Thyroid gland (tissue), 4 donors: ENCODE measurements around the gene IFT122.

Experiments
- POLR2A ChIP-seq, 2 donors: fragments of 450-650 bp; IDR thresholded peaks; one replicate each; pipeline ENCODE4 v1.6.1; 2017; ENCODE audit warnings: antibody characterized with exemption in 2 of 2, mild to moderate bottlenecking in 2 of 2, moderate library complexity in 1 of 2
- TF ChIP-seq, protein P1 (sequence below), 6 experiments: fragments of 200-600 bp in 3 of 6; fragments of 450-650 bp in 3 of 6; sonication (generic) in 3 of 6; IDR thresholded peaks; one replicate each; pipeline ENCODE4 v1.5.1; 2016 to 2019; ENCODE audit warnings: antibody characterized with exemption in 6 of 6, mild to moderate bottlenecking in 2 of 6, inconsistent platforms in 1 of 6, moderate library complexity in 1 of 6

DNA sequence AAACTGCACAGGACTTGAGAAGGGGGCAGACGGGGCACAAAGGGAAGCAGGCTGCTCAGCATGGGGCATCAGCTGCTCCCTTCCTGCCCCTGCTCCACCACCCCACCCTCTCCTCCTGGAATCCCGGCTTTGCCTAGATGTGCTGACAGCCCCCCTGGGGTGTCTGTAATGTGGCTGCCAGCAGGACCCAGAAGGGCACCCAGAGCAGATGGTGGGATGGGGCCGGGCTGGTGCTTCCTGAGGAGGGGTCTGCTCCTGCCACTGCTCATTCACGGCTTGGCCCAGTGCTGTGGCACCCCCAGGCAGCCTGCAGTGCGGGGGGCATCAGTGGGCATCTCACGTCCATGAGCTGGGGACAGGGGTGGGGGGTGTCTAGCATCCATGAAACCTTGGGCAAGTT, 113.1 kb downstream of the IFT122 start:
- TF ChIP-seq, protein P1, sequence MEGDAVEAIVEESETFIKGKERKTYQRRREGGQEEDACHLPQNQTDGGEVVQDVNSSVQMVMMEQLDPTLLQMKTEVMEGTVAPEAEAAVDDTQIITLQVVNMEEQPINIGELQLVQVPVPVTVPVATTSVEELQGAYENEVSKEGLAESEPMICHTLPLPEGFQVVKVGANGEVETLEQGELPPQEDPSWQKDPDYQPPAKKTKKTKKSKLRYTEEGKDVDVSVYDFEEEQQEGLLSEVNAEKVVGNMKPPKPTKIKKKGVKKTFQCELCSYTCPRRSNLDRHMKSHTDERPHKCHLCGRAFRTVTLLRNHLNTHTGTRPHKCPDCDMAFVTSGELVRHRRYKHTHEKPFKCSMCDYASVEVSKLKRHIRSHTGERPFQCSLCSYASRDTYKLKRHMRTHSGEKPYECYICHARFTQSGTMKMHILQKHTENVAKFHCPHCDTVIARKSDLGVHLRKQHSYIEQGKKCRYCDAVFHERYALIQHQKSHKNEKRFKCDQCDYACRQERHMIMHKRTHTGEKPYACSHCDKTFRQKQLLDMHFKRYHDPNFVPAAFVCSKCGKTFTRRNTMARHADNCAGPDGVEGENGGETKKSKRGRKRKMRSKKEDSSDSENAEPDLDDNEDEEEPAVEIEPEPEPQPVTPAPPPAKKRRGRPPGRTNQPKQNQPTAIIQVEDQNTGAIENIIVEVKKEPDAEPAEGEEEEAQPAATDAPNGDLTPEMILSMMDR (IDR thresholded peaks at IDR 0.05), result no peak
- TF ChIP-seq POLR2A (IDR thresholded peaks at IDR 0.05), result no peak
